MM.1S (cell line): ENCODE data around the gene CLMN.

ENCODE experiments used
- DNase-seq: peaks from one replicate; pipeline ENCODE4 v3.0.0-alpha.2; 2015
- H2AFZ ChIP-seq: fragments of 300-600 bp; sonication (generic); 2 replicates; pipeline ENCODE4 v1.6.0; 2016; ENCODE audit warnings: antibody characterized with exemption, low read length
- H3F3A ChIP-seq: fragments of 300-600 bp; sonication (generic); 2 replicates; pipeline ENCODE4 v1.6.1; 2016; ENCODE audit warnings: mild to moderate bottlenecking, antibody characterized with exemption, low read length, moderate library complexity, mixed read lengths; ENCODE audit not compliant: insufficient read depth
- H3K27ac ChIP-seq: fragments of 300-600 bp; sonication (generic); 2 replicates; pipeline ENCODE4 v1.5.1; 2016; ENCODE audit warnings: mild to moderate bottlenecking, low read length
- H3K27me3 ChIP-seq: fragments of 300-600 bp; sonication (generic); replicated peaks from 2 replicates; pipeline ENCODE4 v1.6.0; 2016; ENCODE audit warnings: low read length; ENCODE audit not compliant: insufficient read depth
- H3K36me3 ChIP-seq: fragments of 300-600 bp; sonication (generic); replicated peaks from 2 replicates; pipeline ENCODE4 v1.6.1; 2016; ENCODE audit warnings: mild to moderate bottlenecking, low read length, mixed read lengths; ENCODE audit not compliant: insufficient read depth
- H3K4me1 ChIP-seq: fragments of 300-600 bp; sonication (generic); 2 replicates; pipeline ENCODE4 v1.6.1; 2016; ENCODE audit warnings: low read length, mixed read lengths
- H3K4me2 ChIP-seq: fragments of 300-600 bp; sonication (generic); 2 replicates; pipeline ENCODE4 v1.6.0; 2016; ENCODE audit warnings: low read depth, low read length
- H3K4me3 ChIP-seq: fragments of 300-600 bp; sonication (generic); 2 replicates; pipeline ENCODE4 v1.5.1; 2016; ENCODE audit warnings: low read length, mixed read lengths
- H3K79me2 ChIP-seq: fragments of 300-600 bp; sonication (generic); 2 replicates; pipeline ENCODE4 v1.6.1; 2016; ENCODE audit warnings: mixed run types, low read length, mixed read lengths
- H3K9ac ChIP-seq: fragments of 300-600 bp; sonication (generic); 2 replicates; pipeline ENCODE4 v1.6.1; 2016; ENCODE audit warnings: low read length, mixed read lengths
- H3K9me2 ChIP-seq: fragments of 300-600 bp; sonication (generic); replicated peaks from 2 replicates; pipeline ENCODE4 v1.6.1; 2016; ENCODE audit warnings: mild to moderate bottlenecking, low read length, mixed read lengths; ENCODE audit not compliant: insufficient read depth
- H3K9me3 ChIP-seq: fragments of 300-600 bp; sonication (generic); replicated peaks from 2 replicates; pipeline ENCODE4 v1.6.1; 2016; ENCODE audit warnings: mild to moderate bottlenecking, low read length, mixed read lengths; ENCODE audit not compliant: insufficient read depth
- H4K20me1 ChIP-seq: fragments of 300-600 bp; sonication (generic); 2 replicates; pipeline ENCODE4 v1.6.1; 2016; ENCODE audit warnings: mild to moderate bottlenecking, low read length, moderate library complexity, mixed read lengths; ENCODE audit not compliant: insufficient read depth
- EZH2 ChIP-seq: fragments of 300-600 bp; sonication (generic); optimal IDR thresholded peaks from 2 replicates; pipeline ENCODE3; 2017; ENCODE audit warnings: low read depth, mild to moderate bottlenecking, antibody characterized with exemption, low read length, mixed read lengths
- EZH2phosphoT487 ChIP-seq: fragments of 300-600 bp; sonication (generic); IDR thresholded peaks from 2 replicates; pipeline ENCODE4 v1.6.1; 2018; ENCODE audit warnings: antibody characterized with exemption, low read length
- TF ChIP-seq, protein P1 (sequence below): fragments of 300-600 bp; sonication (generic); IDR thresholded peaks from 2 replicates; pipeline ENCODE4 v1.5.1; 2016; ENCODE audit warnings: antibody characterized with exemption, low read length, mixed read lengths

The CLMN gene

DNA sequence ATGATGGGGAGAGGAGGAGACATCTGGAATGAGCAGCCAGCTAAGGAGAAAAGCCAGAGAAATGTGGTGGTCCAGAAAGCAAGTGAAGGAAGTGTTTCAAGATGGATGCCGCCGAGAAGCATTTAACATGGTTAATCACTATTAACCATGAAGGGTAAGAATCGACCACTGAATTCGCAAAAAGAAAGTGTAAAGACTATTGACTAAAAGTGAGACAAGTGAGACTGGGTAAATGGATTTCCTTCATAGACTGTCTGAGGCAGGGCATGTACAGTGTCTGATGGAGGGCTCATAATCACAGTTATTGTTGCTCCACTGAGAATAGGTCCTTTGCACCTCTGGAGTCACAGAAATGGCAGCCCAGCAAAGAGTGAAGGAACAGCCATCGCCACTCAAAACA lies 25.3 kb upstream of the CLMN start:
- H3K27ac ChIP-seq, result no peak overlapping the region
- TF ChIP-seq, protein P1, sequence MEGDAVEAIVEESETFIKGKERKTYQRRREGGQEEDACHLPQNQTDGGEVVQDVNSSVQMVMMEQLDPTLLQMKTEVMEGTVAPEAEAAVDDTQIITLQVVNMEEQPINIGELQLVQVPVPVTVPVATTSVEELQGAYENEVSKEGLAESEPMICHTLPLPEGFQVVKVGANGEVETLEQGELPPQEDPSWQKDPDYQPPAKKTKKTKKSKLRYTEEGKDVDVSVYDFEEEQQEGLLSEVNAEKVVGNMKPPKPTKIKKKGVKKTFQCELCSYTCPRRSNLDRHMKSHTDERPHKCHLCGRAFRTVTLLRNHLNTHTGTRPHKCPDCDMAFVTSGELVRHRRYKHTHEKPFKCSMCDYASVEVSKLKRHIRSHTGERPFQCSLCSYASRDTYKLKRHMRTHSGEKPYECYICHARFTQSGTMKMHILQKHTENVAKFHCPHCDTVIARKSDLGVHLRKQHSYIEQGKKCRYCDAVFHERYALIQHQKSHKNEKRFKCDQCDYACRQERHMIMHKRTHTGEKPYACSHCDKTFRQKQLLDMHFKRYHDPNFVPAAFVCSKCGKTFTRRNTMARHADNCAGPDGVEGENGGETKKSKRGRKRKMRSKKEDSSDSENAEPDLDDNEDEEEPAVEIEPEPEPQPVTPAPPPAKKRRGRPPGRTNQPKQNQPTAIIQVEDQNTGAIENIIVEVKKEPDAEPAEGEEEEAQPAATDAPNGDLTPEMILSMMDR, result no peak
- TF ChIP-seq EZH2phosphoT487 (no peak), EZH2 (no peak)

DNA sequence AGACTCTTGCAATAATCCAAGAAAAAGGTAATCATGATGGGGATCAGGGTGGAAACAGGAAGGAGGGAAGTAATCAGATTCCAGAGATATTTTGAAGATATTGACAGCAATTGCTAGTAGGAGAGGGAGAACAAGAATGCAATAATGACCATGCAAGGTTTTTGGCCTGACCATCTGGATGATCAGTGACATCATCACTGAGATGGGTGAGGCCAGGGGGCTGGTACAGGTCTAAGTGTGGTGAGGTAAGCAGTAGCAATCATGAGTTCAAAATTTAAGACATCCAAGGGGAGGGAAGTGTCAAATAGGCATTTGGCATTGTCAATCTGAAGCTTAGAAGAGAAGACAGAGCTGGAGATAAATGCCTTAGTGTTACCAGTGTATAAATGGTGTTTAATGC lies 24.8 kb upstream of the CLMN start:
- Histone ChIP-seq H4K20me1 (no peaks in the 10 kb centered on the region), H3K4me1 (no peaks in the 10 kb centered on the region), H3K9me3 (no peaks in the 10 kb centered on the region), H3K79me2 (no peaks in the 10 kb centered on the region), H3K4me3 (no peak overlapping the region), H3K27me3 (no peaks in the 10 kb centered on the region), H3F3A (no peaks in the 10 kb centered on the region), H3K4me2 (no peak overlapping the region), H3K27ac (no peak overlapping the region), H3K9me2 (no peaks in the 10 kb centered on the region), H2AFZ (no peak overlapping the region), H3K36me3 (no peaks in the 10 kb centered on the region), H3K9ac (no peak overlapping the region)
- no peak for DNase-seq
- TF ChIP-seq EZH2phosphoT487 (no peak), EZH2 (no peak)
- TF ChIP-seq, protein P1, result no peak

More for the DNA sequence above, 25.3 kb upstream of the CLMN start:
- Histone ChIP-seq H3K4me3 (no peak overlapping the region), H3F3A (no peaks in the 10 kb centered on the region), H3K36me3 (no peaks in the 10 kb centered on the region), H4K20me1 (no peaks in the 10 kb centered on the region), H3K9me2 (no peaks in the 10 kb centered on the region), H3K4me2 (no peak overlapping the region), H3K9me3 (no peaks in the 10 kb centered on the region), H3K27me3 (no peaks in the 10 kb centered on the region), H3K79me2 (no peaks in the 10 kb centered on the region), H3K4me1 (no peaks in the 10 kb centered on the region), H2AFZ (no peak overlapping the region), H3K9ac (no peak overlapping the region)
- no peak for DNase-seq

DNA sequence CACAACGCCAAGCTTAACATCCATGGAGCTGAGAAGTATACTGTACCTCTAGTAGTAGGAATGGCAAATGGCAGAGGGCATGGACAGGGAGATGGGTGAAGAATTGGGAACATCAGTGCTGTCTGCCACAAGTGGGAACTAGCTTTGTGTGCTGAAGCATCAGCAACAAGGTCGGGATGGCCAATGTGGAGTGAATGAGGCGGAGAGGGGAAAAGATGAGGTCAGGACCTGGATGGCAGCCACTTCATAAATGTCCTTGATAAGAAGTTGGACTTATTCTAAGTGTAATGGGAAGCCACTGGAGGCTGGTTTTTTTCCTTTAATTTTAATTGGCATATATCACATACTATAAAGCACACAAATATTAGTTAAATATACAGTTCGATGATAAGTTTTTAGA lies 21.9 kb upstream of the CLMN start:
- Histone ChIP-seq H2AFZ (no peak overlapping the region), H3F3A (no peaks in the 10 kb centered on the region), H3K9ac (no peak overlapping the region), H4K20me1 (no peaks in the 10 kb centered on the region), H3K79me2 (no peaks in the 10 kb centered on the region), H3K9me2 (no peaks in the 10 kb centered on the region), H3K4me3 (no peak overlapping the region), H3K9me3 (no peaks in the 10 kb centered on the region), H3K4me2 (no peak overlapping the region), H3K27ac (no peak overlapping the region), H3K27me3 (no peaks in the 10 kb centered on the region), H3K36me3 (no peaks in the 10 kb centered on the region), H3K4me1 (no peaks in the 10 kb centered on the region)
- DNase-seq, result no peak
- TF ChIP-seq, protein P1, result no peak
- TF ChIP-seq EZH2, result no peak
- no peak for TF ChIP-seq EZH2phosphoT487
